HepG2 (cell line): Measurements from ENCODE around the gene STRN3. TPM values are rescaled to one million over a fixed set of nuclear protein-coding genes. Genes with fewer than 3 reads are reported as not detected.

Experiments
- BHLHE40 ChIP-seq: IDR thresholded peaks from 2 replicates; pipeline ENCODE4 v1.6.1; 2011; ENCODE audit warnings: low read length, improper control_type of control experiment
- EED ChIP-seq: sonication (generic); formaldehyde crosslinking; IDR thresholded peaks from 2 replicates; pipeline ENCODE4 v1.5.0; 2020; ENCODE audit warnings: mild to moderate bottlenecking, missing genetic modification reagents
- ISL2 ChIP-seq: sonication (generic); formaldehyde crosslinking; IDR thresholded peaks from 2 replicates; pipeline ENCODE4 v1.5.0; 2020; ENCODE audit warnings: missing genetic modification reagents
- JUND ChIP-seq: sonication (generic); formaldehyde crosslinking; IDR thresholded peaks from 2 replicates; pipeline ENCODE4 v1.8.0; 2022; ENCODE audit warnings: mild to moderate bottlenecking, missing genetic modification reagents
- MTF2 ChIP-seq: sonication (generic); formaldehyde crosslinking; IDR thresholded peaks from 2 replicates; pipeline ENCODE4 v1.5.0; 2020; ENCODE audit warnings: missing genetic modification reagents, borderline replicate concordance
- RFX5 ChIP-seq: IDR thresholded peaks from 2 replicates; pipeline ENCODE4 v1.6.1; 2011; ENCODE audit warnings: low read depth, low read length, improper control_type of control experiment
- SIX1 ChIP-seq: sonication (generic); formaldehyde crosslinking; IDR thresholded peaks from 2 replicates; pipeline ENCODE4 v1.4.0; 2020; ENCODE audit warnings: missing genetic modification reagents, borderline replicate concordance
- TEAD2 ChIP-seq: sonication (generic); formaldehyde crosslinking; IDR thresholded peaks from 2 replicates; pipeline ENCODE4 v1.9.0; 2021; ENCODE audit warnings: missing genetic modification reagents
- ZBTB20 ChIP-seq: sonication (generic); formaldehyde crosslinking; IDR thresholded peaks from 2 replicates; pipeline ENCODE4 v1.8.1; 2023; ENCODE audit warnings: missing genetic modification reagents, low read depth, mild to moderate bottlenecking, borderline replicate concordance
- ZC3H13 ChIP-seq: sonication (generic); formaldehyde crosslinking; IDR thresholded peaks from 2 replicates; pipeline ENCODE4 v1.8.1; 2023; ENCODE audit warnings: mild to moderate bottlenecking, missing genetic modification reagents, moderate library complexity
- ZFP1 ChIP-seq: IDR thresholded peaks from 2 replicates; pipeline ENCODE4 v1.6.1; 2016
- ZNF30 ChIP-seq: sonication (generic); formaldehyde crosslinking; IDR thresholded peaks from 2 replicates; pipeline ENCODE4 v1.5.0; 2020; ENCODE audit warnings: mild to moderate bottlenecking, missing genetic modification reagents
- ZNF33B ChIP-seq: sonication (generic); formaldehyde crosslinking; IDR thresholded peaks from 2 replicates; pipeline ENCODE4 v1.5.1; 2020; ENCODE audit warnings: mild to moderate bottlenecking, missing genetic modification reagents
- ZNF550 ChIP-seq: sonication (generic); formaldehyde crosslinking; IDR thresholded peaks from 2 replicates; pipeline ENCODE4 v1.4.0; 2020; ENCODE audit warnings: mild to moderate bottlenecking, missing genetic modification reagents, borderline replicate concordance
- ZNF570 ChIP-seq: sonication (generic); formaldehyde crosslinking; IDR thresholded peaks from 2 replicates; pipeline ENCODE4 v1.4.0; 2020; ENCODE audit warnings: mild to moderate bottlenecking, missing genetic modification reagents, borderline replicate concordance
- ZNF660 ChIP-seq: sonication (generic); formaldehyde crosslinking; IDR thresholded peaks from 2 replicates; pipeline ENCODE4 v1.5.1; 2020; ENCODE audit warnings: mild to moderate bottlenecking, low read depth, missing genetic modification reagents, borderline replicate concordance
- ZNF790 ChIP-seq: sonication (generic); formaldehyde crosslinking; IDR thresholded peaks from 2 replicates; pipeline ENCODE4 v1.8.0; 2022; ENCODE audit warnings: missing genetic modification reagents, mild to moderate bottlenecking, borderline replicate concordance
- polyA plus RNA-seq, 8 experiments: library from polyadenylated mRNA; depleted of rRNA in 3 of 8; stranded (reverse) in 7 of 8; unstranded in 1 of 8; fragments of >200 nt; fragmentation: Illumina TruSeq in 4 of 8; extraction: Trizol in 4 of 8; gene quantifications; 2 replicates each; pipeline versions ENCODE4 v1.2.1 to v1.2.3, GENCODE V29; 2011 to 2016; ENCODE audit warnings: low read depth in 4 of 8, missing spikeins in 1 of 8, mixed read lengths in 1 of 8; ENCODE audit not compliant: insufficient read depth in 1 of 8
- total RNA-seq, 5 experiments: library from RNA; depleted of rRNA; stranded (reverse); fragments of >200 nt; fragmentation: Illumina TruSeq; extraction: Trizol; gene quantifications; 2 replicates each; pipeline ENCODE4 v1.2.3, GENCODE V29; 2016; ENCODE audit warnings: low read depth in 1 of 5
- TF ChIP-seq, protein P1 (sequence below): sonication (generic); formaldehyde crosslinking; IDR thresholded peaks from 2 replicates; pipeline ENCODE4 v1.4.0; 2020; ENCODE audit warnings: low read depth, mild to moderate bottlenecking, missing genetic modification reagents
- TF ChIP-seq, protein P2 (sequence below): sonication (generic); formaldehyde crosslinking; IDR thresholded peaks from 2 replicates; pipeline ENCODE4 v1.4.0; 2020; ENCODE audit warnings: mild to moderate bottlenecking, missing genetic modification reagents
- TF ChIP-seq, protein P3 (sequence below): sonication (generic); formaldehyde crosslinking; IDR thresholded peaks from 2 replicates; pipeline ENCODE4 v1.8.1; 2023; ENCODE audit warnings: mild to moderate bottlenecking, missing genetic modification reagents
- TF ChIP-seq, protein P4 (sequence below): sonication (generic); formaldehyde crosslinking; IDR thresholded peaks from 2 replicates; pipeline ENCODE4 v1.4.0; 2020; ENCODE audit warnings: mild to moderate bottlenecking, low read depth, missing genetic modification reagents

Gene STRN3
- total and polyA plus RNA-seq, 2 of the 13 experiments (the other 11 are each of a cell fraction or from before 2014, with no cell fraction given), result 49.4 to 123 TPM

DNA sequence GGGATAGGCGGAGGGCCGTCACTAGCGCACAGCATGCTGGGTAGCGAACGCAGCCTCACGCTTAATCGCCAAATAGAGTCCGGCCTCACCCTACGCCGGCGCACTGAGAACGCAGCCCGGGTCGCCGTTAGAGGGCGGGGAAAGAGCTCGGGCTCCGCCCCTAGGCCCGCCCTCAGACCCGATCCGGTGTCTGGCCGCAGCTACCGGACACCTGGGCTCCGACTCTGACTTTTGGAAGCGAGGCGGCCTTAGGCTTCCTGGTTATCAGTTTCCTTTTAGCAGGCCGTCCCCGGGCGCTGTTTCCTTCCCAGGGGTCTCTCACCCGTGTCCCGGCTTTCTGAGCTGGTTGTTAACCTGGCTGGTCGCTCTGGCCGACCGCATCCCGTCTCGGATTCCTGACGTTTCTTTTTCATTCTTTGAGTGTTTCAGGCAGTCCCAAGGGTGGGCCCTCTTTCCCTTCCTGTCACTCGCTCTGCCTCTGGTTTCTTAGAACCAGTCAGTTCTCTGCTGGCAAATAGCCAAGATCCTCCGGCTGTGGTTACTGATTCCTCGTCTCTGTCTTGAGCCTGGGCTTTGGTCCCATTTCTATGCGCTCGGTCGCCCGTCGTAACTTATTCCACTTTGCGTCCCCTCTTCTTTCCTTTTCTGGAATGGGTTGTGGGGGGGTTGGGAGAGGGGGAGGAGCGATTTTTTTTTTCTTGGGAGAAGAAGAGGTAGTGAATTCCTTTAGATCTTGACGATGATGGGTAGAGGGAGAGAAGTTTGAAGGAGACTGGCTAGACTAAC is 464 bp upstream of the STRN3 start (continued):
- TF ChIP-seq, protein P1, sequence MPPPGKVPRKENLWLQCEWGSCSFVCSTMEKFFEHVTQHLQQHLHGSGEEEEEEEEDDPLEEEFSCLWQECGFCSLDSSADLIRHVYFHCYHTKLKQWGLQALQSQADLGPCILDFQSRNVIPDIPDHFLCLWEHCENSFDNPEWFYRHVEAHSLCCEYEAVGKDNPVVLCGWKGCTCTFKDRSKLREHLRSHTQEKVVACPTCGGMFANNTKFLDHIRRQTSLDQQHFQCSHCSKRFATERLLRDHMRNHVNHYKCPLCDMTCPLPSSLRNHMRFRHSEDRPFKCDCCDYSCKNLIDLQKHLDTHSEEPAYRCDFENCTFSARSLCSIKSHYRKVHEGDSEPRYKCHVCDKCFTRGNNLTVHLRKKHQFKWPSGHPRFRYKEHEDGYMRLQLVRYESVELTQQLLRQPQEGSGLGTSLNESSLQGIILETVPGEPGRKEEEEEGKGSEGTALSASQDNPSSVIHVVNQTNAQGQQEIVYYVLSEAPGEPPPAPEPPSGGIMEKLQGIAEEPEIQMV (CRISPR knock-in tag), result no peak; the same call in none of the 2 replicates
- TF ChIP-seq ZNF33B (CRISPR knock-in tag), result peak; percentile 29
- no peak for TF ChIP-seq MTF2 (CRISPR knock-in tag)
- peak; percentile 85 for TF ChIP-seq ZFP1
- no peak for TF ChIP-seq ZNF660 (CRISPR knock-in tag)
- no peak for TF ChIP-seq ZNF550 (CRISPR knock-in tag)
- no peak for TF ChIP-seq TEAD2 (CRISPR knock-in tag)
- TF ChIP-seq, protein P2, sequence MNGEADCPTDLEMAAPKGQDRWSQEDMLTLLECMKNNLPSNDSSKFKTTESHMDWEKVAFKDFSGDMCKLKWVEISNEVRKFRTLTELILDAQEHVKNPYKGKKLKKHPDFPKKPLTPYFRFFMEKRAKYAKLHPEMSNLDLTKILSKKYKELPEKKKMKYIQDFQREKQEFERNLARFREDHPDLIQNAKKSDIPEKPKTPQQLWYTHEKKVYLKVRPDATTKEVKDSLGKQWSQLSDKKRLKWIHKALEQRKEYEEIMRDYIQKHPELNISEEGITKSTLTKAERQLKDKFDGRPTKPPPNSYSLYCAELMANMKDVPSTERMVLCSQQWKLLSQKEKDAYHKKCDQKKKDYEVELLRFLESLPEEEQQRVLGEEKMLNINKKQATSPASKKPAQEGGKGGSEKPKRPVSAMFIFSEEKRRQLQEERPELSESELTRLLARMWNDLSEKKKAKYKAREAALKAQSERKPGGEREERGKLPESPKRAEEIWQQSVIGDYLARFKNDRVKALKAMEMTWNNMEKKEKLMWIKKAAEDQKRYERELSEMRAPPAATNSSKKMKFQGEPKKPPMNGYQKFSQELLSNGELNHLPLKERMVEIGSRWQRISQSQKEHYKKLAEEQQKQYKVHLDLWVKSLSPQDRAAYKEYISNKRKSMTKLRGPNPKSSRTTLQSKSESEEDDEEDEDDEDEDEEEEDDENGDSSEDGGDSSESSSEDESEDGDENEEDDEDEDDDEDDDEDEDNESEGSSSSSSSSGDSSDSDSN (CRISPR knock-in tag), result no peak; the same call in 1 of the 2 replicates
- peak; percentile 54 for TF ChIP-seq RFX5
- TF ChIP-seq BHLHE40, result peak; percentile 41; the same call in 1 of the 2 replicates
- peak; percentile 31; the same call in 1 of the 2 replicates for TF ChIP-seq ZNF570 (CRISPR knock-in tag)
- TF ChIP-seq ZBTB20 (CRISPR knock-in tag), result peak; percentile 60; the same call in 1 of the 2 replicates
- TF ChIP-seq ZNF30 (CRISPR knock-in tag), result no peak
- TF ChIP-seq, protein P3, sequence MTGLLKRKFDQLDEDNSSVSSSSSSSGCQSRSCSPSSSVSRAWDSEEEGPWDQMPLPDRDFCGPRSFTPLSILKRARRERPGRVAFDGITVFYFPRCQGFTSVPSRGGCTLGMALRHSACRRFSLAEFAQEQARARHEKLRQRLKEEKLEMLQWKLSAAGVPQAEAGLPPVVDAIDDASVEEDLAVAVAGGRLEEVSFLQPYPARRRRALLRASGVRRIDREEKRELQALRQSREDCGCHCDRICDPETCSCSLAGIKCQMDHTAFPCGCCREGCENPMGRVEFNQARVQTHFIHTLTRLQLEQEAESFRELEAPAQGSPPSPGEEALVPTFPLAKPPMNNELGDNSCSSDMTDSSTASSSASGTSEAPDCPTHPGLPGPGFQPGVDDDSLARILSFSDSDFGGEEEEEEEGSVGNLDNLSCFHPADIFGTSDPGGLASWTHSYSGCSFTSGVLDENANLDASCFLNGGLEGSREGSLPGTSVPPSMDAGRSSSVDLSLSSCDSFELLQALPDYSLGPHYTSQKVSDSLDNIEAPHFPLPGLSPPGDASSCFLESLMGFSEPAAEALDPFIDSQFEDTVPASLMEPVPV (CRISPR knock-in tag), result peak; percentile 20; the same call in 1 of the 2 replicates
- TF ChIP-seq ZC3H13 (CRISPR knock-in tag), result no peak
- peak; percentile 78 for TF ChIP-seq ZNF790 (CRISPR knock-in tag)
- peak; percentile 87; the same call in 1 of the 2 replicates for TF ChIP-seq SIX1
- TF ChIP-seq ISL2 (CRISPR knock-in tag), result no peak
- peak; percentile 58; the same call in 1 of the 2 replicates for TF ChIP-seq JUND (CRISPR knock-in tag)
- peak; percentile 93 for TF ChIP-seq EED
- TF ChIP-seq, protein P4, sequence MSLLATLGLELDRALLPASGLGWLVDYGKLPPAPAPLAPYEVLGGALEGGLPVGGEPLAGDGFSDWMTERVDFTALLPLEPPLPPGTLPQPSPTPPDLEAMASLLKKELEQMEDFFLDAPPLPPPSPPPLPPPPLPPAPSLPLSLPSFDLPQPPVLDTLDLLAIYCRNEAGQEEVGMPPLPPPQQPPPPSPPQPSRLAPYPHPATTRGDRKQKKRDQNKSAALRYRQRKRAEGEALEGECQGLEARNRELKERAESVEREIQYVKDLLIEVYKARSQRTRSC (CRISPR knock-in tag), result peak; percentile 57; the same call in 1 of the 2 replicates
